Fibroblast of lung (primary cell): ENCODE measurements around the gene DOCK8. TPM values are rescaled to one million over a fixed set of nuclear protein-coding genes. Genes with fewer than 3 reads are reported as not detected.
"Not testable (repeated sequence)": the region's sequence is repeated elsewhere in the genome, so short reads cannot be mapped to it uniquely, and the experiment has no call there.

Experiments used
- DNase-seq, 2 donors: peaks; one replicate each; pipeline versions ENCODE4 v3.0.0 to v3.0.0-alpha.2; 2010; ENCODE audit warnings: low read depth in 2 of 2
- H2AFZ ChIP-seq: 2 replicates; pipeline ENCODE4 v1.5.1; 2012; ENCODE audit warnings: low read length, control low read depth, inconsistent platforms
- H3K27ac ChIP-seq: 2 replicates; pipeline ENCODE4 v1.5.1; 2011; ENCODE audit warnings: low read length, control low read depth; ENCODE audit not compliant: insufficient read depth
- H3K27me3 ChIP-seq: 2 replicates; pipeline ENCODE4 v1.5.1; 2011; ENCODE audit warnings: mild to moderate bottlenecking, low read length; ENCODE audit not compliant: control insufficient read depth, insufficient read depth
- H3K36me3 ChIP-seq: 2 replicates; pipeline ENCODE4 v1.5.1; 2011; ENCODE audit warnings: low read length; ENCODE audit not compliant: control insufficient read depth, insufficient read depth
- H3K4me1 ChIP-seq: 2 replicates; pipeline ENCODE4 v1.5.1; 2011; ENCODE audit warnings: low read length; ENCODE audit not compliant: control insufficient read depth, insufficient read depth; ENCODE audit errors: extremely low read depth
- H3K4me2 ChIP-seq: 2 replicates; pipeline ENCODE4 v1.5.1; 2011; ENCODE audit warnings: low read length, control low read depth; ENCODE audit not compliant: insufficient read depth; ENCODE audit errors: extremely low read depth
- H3K4me3 ChIP-seq, 4 experiments: fragments of 200-600 bp in 1 of 4; sonication (generic) in 1 of 4; replicated peaks in 1 of 4; 2 replicates each; pipeline ENCODE4 v1.5.1; 2011 to 2016; ENCODE audit warnings: low read length in 4 of 4, low read depth in 3 of 4, mild to moderate bottlenecking in 3 of 4, control low read depth in 2 of 4, inconsistent platforms in 1 of 4, mixed read lengths in 1 of 4; ENCODE audit not compliant: insufficient read depth in 1 of 4; ENCODE audit errors: control extremely low read depth in 1 of 4
- H3K79me2 ChIP-seq: 2 replicates; pipeline ENCODE4 v1.5.1; 2012; ENCODE audit warnings: mild to moderate bottlenecking, low read length, inconsistent platforms; ENCODE audit not compliant: control insufficient read depth, insufficient read depth
- H3K9ac ChIP-seq: 2 replicates; pipeline ENCODE4 v1.5.1; 2011; ENCODE audit warnings: mild to moderate bottlenecking, low read length, control low read depth; ENCODE audit not compliant: insufficient read depth
- H3K9me3 ChIP-seq: 2 replicates; pipeline ENCODE4 v1.5.1; 2012; ENCODE audit warnings: low read depth, low read length; ENCODE audit not compliant: control insufficient read depth, insufficient read depth
- H4K20me1 ChIP-seq: 2 replicates; pipeline ENCODE4 v1.5.1; 2011; ENCODE audit warnings: low read length; ENCODE audit not compliant: control insufficient read depth, insufficient read depth; ENCODE audit errors: extremely low read depth
- CTCF ChIP-seq, 2 donors: IDR thresholded peaks in 1 of 2; conservative IDR thresholded peaks in 1 of 2; 1 replicate in 1 of 2; 2 replicates in 1 of 2; pipeline ENCODE4 v1.5.1; 2011 to 2012; ENCODE audit warnings: low read length in 2 of 2, control low read depth in 1 of 2, inconsistent platforms in 1 of 2, low read depth in 1 of 2, mild to moderate bottlenecking in 1 of 2
- EZH2 ChIP-seq: IDR thresholded peaks from 2 replicates; pipeline ENCODE4 v1.5.1; 2012; ENCODE audit warnings: low read length, control low read depth, mild to moderate bottlenecking; ENCODE audit errors: missing control alignments
- polyA plus RNA-seq, 2 donors: library from polyadenylated mRNA; depleted of rRNA in 1 of 2; stranded (reverse) in 1 of 2; unstranded in 1 of 2; fragments of >200 nt; gene quantifications; 2 replicates each; pipeline ENCODE4 v1.2.1, GENCODE V29; 2011 to 2012; ENCODE audit warnings: missing spikeins in 1 of 2
- total RNA-seq: library from RNA; depleted of rRNA; stranded (reverse); fragments of >200 nt; gene quantifications from 2 replicates; pipeline ENCODE4 v1.2.1, GENCODE V29; 2014

Gene DOCK8
- total and polyA plus RNA-seq, 2 donors (not counting 1 experiment from before 2014, with no cell fraction given) = under 0.01 TPM; not detected in 1

DNA sequence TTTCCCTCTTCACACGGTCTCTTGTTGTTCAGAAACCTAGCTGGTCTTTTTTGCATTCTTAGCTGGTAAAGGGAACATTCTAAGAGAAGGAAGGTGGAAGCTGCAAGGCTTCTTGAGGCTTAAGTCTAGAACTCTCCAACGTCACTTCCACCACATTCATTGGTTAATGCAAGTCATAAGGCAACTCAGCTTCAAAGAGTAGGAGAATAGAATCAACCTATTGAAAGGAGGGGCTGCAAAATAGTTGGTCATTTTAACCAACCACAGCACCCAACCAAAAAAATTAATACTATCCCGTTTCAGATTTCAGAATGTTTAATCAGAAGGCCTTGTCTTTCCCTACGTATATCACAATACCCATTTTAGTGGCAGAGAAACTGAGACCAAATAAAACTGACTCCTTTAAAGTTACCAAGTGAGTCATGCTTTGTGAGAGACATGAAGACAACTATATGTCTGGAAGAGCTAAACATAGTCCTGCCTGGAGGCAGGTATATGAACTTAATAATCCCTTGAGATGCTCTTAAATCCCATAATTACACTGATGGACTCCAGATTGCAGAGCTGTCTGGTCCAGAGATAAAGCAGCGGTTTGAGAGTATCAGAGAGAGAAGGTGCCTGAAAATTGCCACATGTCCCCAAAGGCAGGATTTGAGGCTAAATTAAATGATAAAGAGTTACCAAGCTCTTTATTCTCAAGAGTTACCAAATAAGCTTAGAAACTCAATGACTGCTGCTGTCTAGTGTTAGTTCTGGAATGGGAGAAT lies 14.4 kb downstream of the DOCK8 start:
- no peak overlapping the region for H3K9ac ChIP-seq
- no peaks in the 10 kb centered on the region for H4K20me1 ChIP-seq
- no peak overlapping the region for H3K27ac ChIP-seq
- TF ChIP-seq CTCF (conservative IDR thresholded peaks at IDR 0.05 in 1 of 2, IDR thresholded peaks at IDR 0.05 in 1 of 2; ENCODE audit: low read depth in 1 of 2, low read length in 2 of 2) (no peak), EZH2 (no peak)
- H2AFZ ChIP-seq = no peak overlapping the region
- no peak for DNase-seq
- no peak overlapping the region for H3K4me2 ChIP-seq
- no peaks in the 10 kb centered on the region for H3K9me3 ChIP-seq
- H3K36me3 ChIP-seq = no peaks in the 10 kb centered on the region
- no peaks in the 10 kb centered on the region for H3K79me2 ChIP-seq
- no peaks in the 10 kb centered on the region for H3K4me1 ChIP-seq
- no peaks in the 10 kb centered on the region for H3K27me3 ChIP-seq
- no peak overlapping the region for H3K4me3 ChIP-seq

DNA sequence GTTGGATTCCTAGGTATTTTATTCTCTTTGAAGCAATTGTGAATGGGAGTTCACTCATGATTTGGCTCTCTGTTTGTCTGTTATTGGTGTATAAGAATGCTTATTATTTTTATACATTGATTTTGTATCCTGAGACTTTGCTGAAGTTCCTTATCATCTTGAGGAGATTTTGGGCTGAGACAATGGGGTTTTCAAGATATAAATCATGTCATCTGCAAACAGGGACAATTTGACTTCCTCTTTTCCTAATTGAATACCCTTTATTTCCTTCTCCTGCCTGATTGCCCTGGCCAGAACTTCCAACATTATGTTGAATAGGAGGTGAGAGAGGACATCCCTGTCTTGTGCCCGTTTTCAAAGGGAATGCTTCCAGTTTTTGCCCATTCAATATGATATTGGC lies 17.0 kb downstream of the DOCK8 start:
- H3K27ac ChIP-seq, H3K9me3 ChIP-seq, H3K4me3 ChIP-seq, H2AFZ ChIP-seq, H3K36me3 ChIP-seq, DNase-seq, H3K4me1 ChIP-seq, H4K20me1 ChIP-seq, H3K4me2 ChIP-seq, H3K27me3 ChIP-seq, H3K9ac ChIP-seq, H3K79me2 ChIP-seq: not testable (repeated sequence)

DNA sequence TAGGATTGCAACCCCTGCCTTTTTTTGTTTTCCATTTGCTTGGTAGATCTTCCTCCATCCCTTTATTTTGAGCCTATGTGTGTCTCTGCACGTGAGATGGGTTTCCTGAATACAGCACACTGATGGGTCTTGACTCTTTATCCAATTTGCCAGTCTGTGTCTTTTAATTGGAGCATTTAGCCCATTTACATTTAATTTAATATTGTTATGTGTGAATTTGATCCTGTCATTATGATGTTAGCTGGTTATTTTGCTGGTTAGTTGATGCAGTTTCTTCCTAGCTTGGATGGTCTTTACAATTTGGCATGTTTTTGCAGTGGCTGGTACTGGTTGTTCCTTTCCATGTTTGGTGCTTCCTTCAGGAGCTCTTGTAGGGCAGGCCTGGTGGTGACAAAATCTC lies 19.0 kb downstream of the DOCK8 start:
- H3K79me2 ChIP-seq, H3K9me3 ChIP-seq, DNase-seq, H4K20me1 ChIP-seq, H3K36me3 ChIP-seq, H3K4me3 ChIP-seq, H3K4me2 ChIP-seq, H3K9ac ChIP-seq, H2AFZ ChIP-seq, H3K27me3 ChIP-seq, H3K27ac ChIP-seq, H3K4me1 ChIP-seq: not testable (repeated sequence)

DNA sequence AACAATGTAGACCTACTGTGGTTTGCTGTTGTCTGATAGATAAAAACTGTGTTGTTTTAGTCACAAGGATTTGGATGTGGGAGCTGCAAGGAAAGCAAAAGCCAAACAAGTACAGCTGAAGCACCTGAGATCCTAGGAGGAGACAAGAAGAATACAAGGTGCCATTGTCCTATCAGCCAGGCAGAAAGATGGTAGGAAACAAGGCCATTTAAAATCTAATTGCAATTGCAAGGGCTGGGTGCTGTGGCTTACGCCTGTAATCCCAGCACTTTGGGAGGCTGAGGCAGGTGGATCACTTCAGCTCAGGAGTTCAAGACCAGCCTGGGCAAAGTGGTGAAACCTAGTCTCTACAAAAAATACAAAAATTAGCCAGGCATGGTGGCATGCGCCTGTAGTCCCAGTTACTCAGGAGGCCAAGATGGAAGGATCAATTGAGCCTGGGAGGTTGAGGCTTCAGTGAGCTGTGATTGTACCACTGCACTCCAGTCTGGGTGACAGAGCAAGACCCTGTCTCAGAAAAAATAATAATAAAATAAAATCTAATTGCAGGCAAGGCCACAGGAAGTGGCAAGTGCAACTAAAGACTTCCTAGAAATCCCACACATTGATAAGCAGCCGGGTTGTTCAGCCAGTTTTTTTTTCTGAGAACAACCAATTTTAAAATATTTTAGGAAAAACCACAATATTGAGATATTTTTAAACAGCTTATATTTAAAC lies 22.6 kb downstream of the DOCK8 start:
- no peak for DNase-seq
- no peak overlapping the region for H3K4me2 ChIP-seq
- no peaks in the 10 kb centered on the region for H3K36me3 ChIP-seq
- H3K4me3 ChIP-seq = no peak overlapping the region
- H4K20me1 ChIP-seq = no peaks in the 10 kb centered on the region
- H3K9me3 ChIP-seq = no peaks in the 10 kb centered on the region
- no peak overlapping the region for H3K9ac ChIP-seq
- H2AFZ ChIP-seq = no peak overlapping the region
- TF ChIP-seq EZH2 = no peak
- no peak for TF ChIP-seq CTCF (conservative IDR thresholded peaks at IDR 0.05 in 1 of 2, IDR thresholded peaks at IDR 0.05 in 1 of 2; ENCODE audit: low read depth in 1 of 2, low read length in 2 of 2)
- H3K27me3 ChIP-seq = no peaks in the 10 kb centered on the region
- no peaks in the 10 kb centered on the region for H3K4me1 ChIP-seq
- H3K79me2 ChIP-seq = no peaks in the 10 kb centered on the region
- H3K27ac ChIP-seq = no peak overlapping the region
